Gastroesophageal sphincter (tissue), 4 donors: ENCODE results near the gene FREM1. TPM values are rescaled to one million over a fixed set of nuclear protein-coding genes. Genes with fewer than 3 reads are reported as not detected.

Source experiments
- ATAC-seq: fragments of 150-250 bp; one replicate; pipeline ENCODE4 v1.9.1; 2016; ENCODE audit warnings: mild to moderate bottlenecking, moderate library complexity
- H3K27ac ChIP-seq, 4 donors: fragments of 200-600 bp; sonication (generic) in 3 of 4; 1 replicate in 3 of 4; 2 replicates in 1 of 4; pipeline ENCODE4 v1.5.1; 2016 to 2019
- H3K27me3 ChIP-seq: fragments of 200-600 bp; sonication (generic); one replicate; pipeline ENCODE4 v1.5.1; 2019
- H3K36me3 ChIP-seq, 2 donors: fragments of 200-600 bp; sonication (generic); one replicate each; pipeline ENCODE4 v1.5.1; 2019; ENCODE audit warnings: control low read depth in 1 of 2
- H3K4me1 ChIP-seq, 3 donors: fragments of 200-600 bp; sonication (generic); 1 replicate in 2 of 3; 2 replicates in 1 of 3; pipeline ENCODE4 v1.5.1; 2016 to 2019; ENCODE audit warnings: control low read depth in 2 of 3
- H3K4me3 ChIP-seq, 2 donors: fragments of 200-600 bp; sonication (generic); one replicate each; pipeline ENCODE4 v1.5.1; 2019; ENCODE audit warnings: mild to moderate bottlenecking in 1 of 2, moderate library complexity in 1 of 2
- H3K9me3 ChIP-seq, 3 donors: fragments of 200-600 bp; sonication (generic); one replicate each; pipeline ENCODE4 v1.5.1; 2017 to 2019; ENCODE audit warnings: control low read depth in 2 of 3
- CTCF ChIP-seq, 4 experiments: fragments of 200-600 bp in 2 of 4; fragments of 450-650 bp in 2 of 4; sonication (generic) in 1 of 4; IDR thresholded peaks; one replicate each; pipeline ENCODE4 v1.5.1; 2017 to 2019; ENCODE audit warnings: antibody characterized with exemption in 4 of 4, mild to moderate bottlenecking in 2 of 4, moderate library complexity in 2 of 4
- EP300 ChIP-seq: sonication (generic); formaldehyde crosslinking; IDR thresholded peaks from one replicate; pipeline ENCODE4 v1.6.1; 2017; ENCODE audit warnings: antibody characterized with exemption, mild to moderate bottlenecking
- POLR2A ChIP-seq, 2 donors: fragments of 450-650 bp; IDR thresholded peaks; one replicate each; pipeline ENCODE4 v1.6.1; 2017; ENCODE audit warnings: antibody characterized with exemption in 2 of 2, mild to moderate bottlenecking in 2 of 2, moderate library complexity in 1 of 2
- POLR2AphosphoS5 ChIP-seq: sonication (generic); formaldehyde crosslinking; IDR thresholded peaks from one replicate; pipeline ENCODE4 v1.6.1; 2017; ENCODE audit warnings: antibody characterized with exemption
- WGBS, 2 donors: methylation state at CpG; one replicate each; pipeline ENCODE4 v1.1.5; 2018; ENCODE audit warnings: low coverage in 1 of 2; 5-methylcytosine and 5-hydroxymethylcytosine counted together
- total RNA-seq, 4 donors: library from RNA; depleted of rRNA; stranded (reverse); fragments of >200 nt; gene quantifications; one replicate each; pipeline ENCODE4 v1.1.0, GENCODE V29; 2016

The FREM1 gene
- total RNA-seq, 4 donors from 2014 or later: 0.59 to 4.8 (median 2.7) TPM

GRCh38 chr9:14779566-14780022, 130.6 kb downstream of the FREM1 start:
- ATAC-seq: no peak
- TF ChIP-seq POLR2A (IDR thresholded peaks at IDR 0.05) (no peak), POLR2AphosphoS5 (no peak), CTCF (IDR thresholded peaks at IDR 0.05) (no peak), EP300 (no peak)
- H3K27me3 ChIP-seq: no peaks in the 10 kb centered on the region
- H3K4me3 ChIP-seq: no peak overlapping the region
- H3K36me3 ChIP-seq: no peaks in the 10 kb centered on the region
- H3K4me1 ChIP-seq: no peaks in the 10 kb centered on the region
- no peaks in the 10 kb centered on the region for H3K9me3 ChIP-seq
- WGBS, 2 donors: 63 to 88% methylated on average over 1 to 10 of the region's 11 CpGs
- no peak overlapping the region for H3K27ac ChIP-seq

- ATAC-seq: no peak
- 95 to 97% methylated on average over 4 to 6 of the region's 6 CpGs for WGBS, 2 donors
- Histone ChIP-seq H3K27me3 (no peaks in the 10 kb centered on the region), H3K4me3 (no peak overlapping the region), H3K36me3 (no peaks in the 10 kb centered on the region), H3K27ac (no peak overlapping the region), H3K9me3 (no peaks in the 10 kb centered on the region), H3K4me1 (no peaks in the 10 kb centered on the region)
- TF ChIP-seq POLR2A (IDR thresholded peaks at IDR 0.05) (no peak), EP300 (no peak), POLR2AphosphoS5 (no peak), CTCF (IDR thresholded peaks at IDR 0.05) (no peak)
Observed at GRCh38 chr9:14778565-14778964, 131.7 kb downstream of the FREM1 start.

- Histone ChIP-seq H3K4me1 (no peaks in the 10 kb centered on the region), H3K9me3 (no peaks in the 10 kb centered on the region)
- no peak for ATAC-seq
Observed at GRCh38 chr9:14775917-14776316, 134.3 kb downstream of the FREM1 start.

DNA sequence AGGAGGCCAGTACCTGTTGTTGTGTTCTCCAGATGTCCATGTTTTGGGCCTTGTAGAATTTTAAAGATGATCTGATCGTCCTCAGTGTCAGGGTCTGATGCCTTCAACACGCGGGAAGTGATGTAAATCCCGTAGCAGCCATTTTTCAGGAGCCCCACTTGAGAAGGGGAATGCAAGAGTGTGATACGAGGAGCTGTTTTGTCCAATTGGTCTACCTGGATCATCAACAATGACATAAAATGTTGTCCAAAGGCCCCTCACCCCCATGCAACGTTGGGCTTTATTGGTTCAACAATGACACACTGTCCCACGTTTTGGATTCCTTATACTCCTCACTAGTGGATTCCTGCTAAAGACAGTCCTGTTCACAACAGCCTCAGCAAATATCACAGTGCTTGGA, 139.6 kb downstream of the FREM1 start:
- Histone ChIP-seq H3K4me1 (peaks cover 0 to 3% (median 0%) of the 10 kb centered on the region in 3 donors), H3K27me3 (no peaks in the 10 kb centered on the region), H3K27ac (no peak overlapping the region), H3K4me3 (no peak overlapping the region), H3K36me3 (no peaks in the 10 kb centered on the region), H3K9me3 (no peaks in the 10 kb centered on the region)
- no peak for TF ChIP-seq CTCF (IDR thresholded peaks at IDR 0.05)
- no peak for TF ChIP-seq POLR2A (IDR thresholded peaks at IDR 0.05)
- TF ChIP-seq EP300: no peak
- no peak for ATAC-seq
- 58 to 82% methylated on average over 4 of the region's 7 CpGs for WGBS, 2 donors

More at GRCh38 chr9:14775917-14776316, 134.3 kb downstream of the FREM1 start:
- WGBS, 2 donors: 100% methylated on average over 1 of the region's 7 CpGs; no CpG with 5 or more reads in 1 of the 2 donors
- no peak overlapping the region for H3K27ac ChIP-seq
- H3K4me3 ChIP-seq: no peak overlapping the region
- H3K27me3 ChIP-seq: no peaks in the 10 kb centered on the region
- no peak for TF ChIP-seq POLR2A (IDR thresholded peaks at IDR 0.05)
- TF ChIP-seq POLR2AphosphoS5: no peak
- no peak for TF ChIP-seq CTCF (IDR thresholded peaks at IDR 0.05)
- TF ChIP-seq EP300: no peak
- no peaks in the 10 kb centered on the region for H3K36me3 ChIP-seq

DNA sequence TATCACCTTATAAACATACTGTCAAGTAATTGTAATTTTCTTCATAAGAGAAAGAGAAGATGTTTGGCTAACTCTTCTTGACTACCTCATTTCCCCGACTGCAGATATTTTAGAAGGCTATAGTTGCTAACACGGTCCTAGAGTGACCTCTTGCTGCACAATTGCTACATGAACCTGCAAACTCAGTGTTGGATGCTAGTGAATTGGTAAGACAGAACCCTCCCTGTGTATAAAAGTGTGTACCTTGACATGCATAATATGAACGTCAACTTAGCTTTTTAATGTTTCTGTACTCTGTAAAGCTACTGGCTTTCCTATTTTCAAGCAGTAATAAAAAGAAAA, 141.0 kb downstream of the FREM1 start:
- H3K9me3 ChIP-seq: no peaks in the 10 kb centered on the region
- H3K27ac ChIP-seq: no peak overlapping the region
- TF ChIP-seq POLR2A (IDR thresholded peaks at IDR 0.05) (no peak), EP300 (no peak), POLR2AphosphoS5 (no peak), CTCF (IDR thresholded peaks at IDR 0.05) (no peak)
- H3K36me3 ChIP-seq: no peaks in the 10 kb centered on the region
- no peaks in the 10 kb centered on the region for H3K27me3 ChIP-seq
- H3K4me1 ChIP-seq: peaks cover 0 to 3% (median 0%) of the 10 kb centered on the region in 3 donors
- WGBS, 2 donors: 18 to 26% methylated on average over 3 of the region's 3 CpGs
- no peak overlapping the region for H3K4me3 ChIP-seq
- ATAC-seq: no peak
